Measurements from ENCODE around the gene DEFB123. TPM values are rescaled to one million over a fixed set of nuclear protein-coding genes. Genes with fewer than 3 reads are reported as not detected.
A peak's percentile ranks its signal among the peaks of the same experiment; 100 is the strongest.

Gene DEFB123
- total RNA-seq, 1 donor from 2014 or later, result not detected

- no peak for DNase-seq (ENCODE audit: low spot score)
Measured at GRCh38 chr20:31473331-31474096, 33.1 kb downstream of the DEFB123 start.

DNA sequence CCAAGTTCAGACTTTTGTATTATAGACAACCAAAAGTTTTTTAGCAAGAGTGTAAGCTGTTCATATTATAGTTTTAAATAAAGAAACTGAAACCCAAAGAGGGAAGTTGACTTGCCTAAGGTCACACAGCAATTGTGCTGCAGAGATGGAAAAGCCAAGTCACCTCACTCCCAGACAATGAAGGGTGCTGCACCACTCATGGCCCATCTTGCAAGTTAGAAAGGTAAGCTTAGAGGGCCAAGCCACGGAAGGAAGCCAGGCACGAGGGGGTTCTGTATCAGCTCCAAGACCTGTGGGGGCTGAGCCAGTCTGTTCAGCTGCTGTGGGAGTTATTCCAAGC lies 33.6 kb downstream of the DEFB123 start:
- DNase-seq (ENCODE audit: low spot score), result no peak

DNA sequence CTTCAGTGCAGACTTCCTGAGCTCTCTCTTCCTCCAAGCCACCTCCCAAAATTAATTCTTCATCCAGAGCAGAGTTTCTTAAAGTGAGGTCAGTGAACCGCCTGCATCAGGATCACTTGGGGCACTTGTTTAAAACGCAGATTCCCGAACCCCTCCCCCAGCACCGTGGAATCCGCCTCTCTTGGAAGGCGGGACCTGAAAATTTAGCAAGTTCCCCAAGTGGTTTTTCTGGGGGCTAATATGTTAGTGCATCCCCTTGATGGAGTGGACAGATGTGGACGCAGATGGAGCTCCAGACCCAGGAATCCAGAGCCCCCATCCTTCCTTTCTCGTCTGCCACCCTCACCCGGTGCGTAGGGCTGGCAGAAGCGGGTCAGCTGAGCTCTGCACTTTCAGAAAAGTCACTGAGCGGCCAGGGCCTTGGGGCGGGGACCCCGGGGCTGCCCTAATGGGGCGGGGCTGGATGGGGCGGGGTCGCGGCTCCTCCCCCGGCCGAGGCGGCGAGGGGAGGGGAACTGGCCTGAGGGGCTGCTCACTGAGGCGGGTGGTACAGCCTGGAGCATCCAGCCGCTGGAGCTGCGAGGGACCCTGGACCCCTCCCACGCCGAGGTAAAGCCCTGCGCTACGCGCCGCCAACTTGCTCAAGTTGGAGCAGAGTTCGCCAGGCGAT lies 34.5 kb downstream of the DEFB123 start, which contains the start of the genes DEFB124 and REM1:
Gene DEFB124, minus strand, starts transcription at position 370 of the 670 bp plus-strand sequence. CDS start 2,114 bp downstream, outside the sequence.
Gene REM1, plus strand, starts transcription at position 531 of the 670 bp plus-strand sequence. CDS start 1,158 bp downstream, outside the sequence.
- DNase-seq (ENCODE audit: low spot score), result peak; percentile 56

DNA sequence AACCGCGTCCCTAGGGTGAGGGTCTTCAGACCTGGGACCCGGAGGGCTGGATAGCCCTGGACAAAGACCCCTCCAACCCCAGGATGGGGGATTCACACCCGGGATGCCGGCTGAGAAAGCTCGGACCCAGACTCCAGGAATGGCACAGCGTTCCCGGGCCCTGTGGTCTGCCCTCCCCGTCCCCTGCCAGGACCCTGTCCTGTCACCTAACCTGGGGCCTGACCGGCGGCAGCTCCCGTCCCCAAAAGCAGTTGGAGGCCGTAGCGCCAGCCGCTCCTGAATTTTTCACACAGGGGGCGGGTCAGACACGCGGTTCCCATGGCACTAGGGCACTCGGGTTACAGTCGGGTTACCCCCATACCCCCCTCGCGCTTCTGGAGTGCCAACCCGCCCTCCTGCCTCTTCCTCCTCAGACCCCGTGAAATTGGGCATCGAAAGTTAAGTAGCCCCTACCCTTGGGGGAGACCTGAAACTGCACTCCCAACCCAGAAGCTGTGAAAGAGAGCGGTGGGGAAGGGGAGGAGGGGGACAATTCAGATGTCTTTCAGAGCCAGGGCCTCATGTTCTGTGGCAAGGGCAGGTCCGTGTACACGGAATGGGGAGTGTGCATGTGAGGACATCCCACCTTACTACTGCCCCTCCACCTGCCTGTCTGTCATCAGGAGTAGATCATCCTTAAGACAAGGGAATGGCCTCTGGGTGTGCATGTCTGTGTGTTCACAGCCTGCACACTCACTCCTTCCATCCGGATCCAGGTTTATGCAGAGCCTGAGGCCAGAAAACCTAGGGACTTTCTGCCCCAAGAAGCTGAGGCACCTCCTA lies 35.3 kb downstream of the DEFB123 start:
- no peak for DNase-seq (ENCODE audit: low spot score)

GRCh38 chr20:31476294-31476585 lies 35.8 kb downstream of the DEFB123 start:
- DNase-seq (ENCODE audit: low spot score), result no peak

DNA sequence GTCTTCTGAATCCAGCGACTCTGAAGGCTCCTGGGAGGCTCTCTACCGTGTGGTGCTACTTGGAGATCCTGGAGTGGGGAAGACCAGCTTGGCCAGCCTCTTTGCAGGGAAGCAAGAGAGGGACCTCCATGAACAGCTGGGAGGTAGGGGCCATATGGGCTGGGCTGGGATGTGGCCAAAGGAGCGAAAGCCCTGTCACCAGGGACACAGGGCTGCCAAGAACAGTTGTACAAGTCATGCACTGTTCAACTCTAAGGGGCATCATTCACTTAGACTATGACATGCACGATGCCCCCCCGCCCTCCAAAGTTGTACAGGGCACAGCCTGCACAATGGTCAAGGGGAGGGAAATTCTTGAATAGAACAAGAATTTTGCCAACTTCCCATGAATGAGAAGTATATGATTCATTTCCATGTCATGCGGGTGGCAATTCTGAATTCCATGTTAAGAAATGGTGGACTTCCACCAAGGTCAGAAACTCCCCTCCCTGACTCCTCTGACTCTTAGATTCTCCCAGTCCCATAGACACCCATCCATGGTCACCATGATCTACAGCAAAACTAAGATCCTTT lies 36.3 kb downstream of the DEFB123 start:
- DNase-seq (ENCODE audit: low spot score), result no peak

DNA sequence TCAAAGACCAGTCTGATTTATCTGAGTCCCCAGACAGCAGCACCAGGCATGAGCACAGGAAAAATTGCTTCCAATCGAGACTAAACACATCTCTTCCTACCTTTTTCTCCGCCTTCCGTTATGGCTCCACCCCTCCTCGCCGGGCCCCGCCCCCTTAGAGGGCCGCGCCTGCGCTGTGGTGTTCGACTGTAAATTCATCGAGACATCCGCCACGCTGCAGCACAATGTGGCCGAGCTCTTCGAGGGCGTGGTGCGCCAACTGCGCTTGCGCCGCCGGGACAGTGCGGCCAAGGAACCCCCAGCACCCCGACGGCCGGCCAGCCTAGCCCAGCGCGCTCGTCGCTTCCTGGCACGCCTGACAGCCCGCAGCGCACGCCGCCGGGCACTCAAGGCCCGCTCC lies 43.6 kb downstream of the DEFB123 start:
- no peak for DNase-seq (ENCODE audit: low spot score)

GRCh38 chr20:31485450-31486339 lies 45.3 kb downstream of the DEFB123 start:
- DNase-seq (ENCODE audit: low spot score), result peak; percentile 80

GRCh38 chr20:31488115-31488514 lies 47.7 kb downstream of the DEFB123 start:
- no peak for DNase-seq (ENCODE audit: low spot score)

GRCh38 chr20:31489152-31489551 lies 48.7 kb downstream of the DEFB123 start:
- no peak for DNase-seq (ENCODE audit: low spot score)

DNA sequence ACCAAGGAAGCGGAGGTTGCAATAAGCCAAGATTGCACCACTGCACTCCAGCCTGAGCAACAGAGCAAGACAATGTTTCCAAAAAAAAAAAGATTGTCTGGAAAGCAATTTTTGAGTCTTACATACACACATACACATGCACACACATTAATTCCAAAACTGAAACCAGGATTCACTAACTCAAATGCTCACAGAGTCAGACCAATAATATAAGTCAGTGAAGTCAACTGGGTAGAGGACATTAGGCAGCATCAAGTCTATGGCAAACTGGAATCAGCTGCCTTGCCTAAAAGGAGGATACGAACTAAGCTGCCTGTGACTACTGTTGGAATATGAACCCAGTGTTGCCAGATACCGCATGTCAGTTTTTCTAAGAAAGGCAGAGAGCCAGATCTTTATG lies 50.3 kb downstream of the DEFB123 start:
- no peak for DNase-seq (ENCODE audit: low spot score)

DNA sequence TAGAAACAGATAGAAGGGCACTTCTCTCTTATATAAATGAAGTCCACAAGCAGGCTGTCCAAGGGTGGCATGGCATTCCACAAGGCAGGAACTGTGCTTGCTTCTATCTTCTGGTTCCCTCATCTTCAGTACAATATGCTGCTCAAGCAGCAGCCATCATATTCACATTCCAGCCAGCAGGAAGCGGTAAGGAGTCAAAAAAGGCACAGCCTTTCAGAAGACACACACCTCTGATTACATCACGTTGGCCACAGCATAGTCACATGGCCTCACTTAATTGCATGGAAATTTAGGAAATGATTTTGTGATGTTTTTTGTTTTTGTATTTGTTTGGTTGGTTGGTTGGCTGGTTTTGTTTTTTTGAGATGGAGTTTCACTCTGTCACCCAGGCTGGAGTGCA lies 53.7 kb downstream of the DEFB123 start:
- no peak for DNase-seq (ENCODE audit: low spot score)

DNA sequence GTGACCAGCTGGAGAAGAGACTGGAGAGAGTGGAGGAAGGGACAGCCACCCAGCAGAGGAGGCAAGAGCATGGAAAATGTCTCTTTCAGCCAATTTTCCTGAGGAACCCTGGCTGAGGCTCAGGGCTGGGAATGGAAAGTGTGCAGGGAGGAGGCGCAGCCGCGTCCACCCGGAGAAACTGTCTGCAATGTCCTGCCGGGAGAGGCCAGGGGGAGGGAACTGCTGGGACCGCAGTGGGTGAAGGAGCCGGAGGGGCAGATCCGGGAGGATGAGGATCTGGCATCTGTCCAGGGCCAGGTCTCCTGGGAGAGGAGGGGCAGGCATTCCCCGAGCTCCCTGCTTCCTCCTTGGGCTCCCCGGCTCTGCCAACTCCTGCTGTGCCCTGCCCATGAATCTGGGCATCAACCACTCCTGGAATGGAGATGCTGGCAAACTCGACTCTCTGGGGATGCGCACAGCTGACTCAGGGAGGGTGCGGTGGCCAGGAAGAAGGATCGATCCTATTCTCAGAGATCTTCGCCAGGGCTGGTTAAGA lies 56.4 kb downstream of the DEFB123 start:
- peak; percentile 86 for DNase-seq (ENCODE audit: low spot score)

DNA sequence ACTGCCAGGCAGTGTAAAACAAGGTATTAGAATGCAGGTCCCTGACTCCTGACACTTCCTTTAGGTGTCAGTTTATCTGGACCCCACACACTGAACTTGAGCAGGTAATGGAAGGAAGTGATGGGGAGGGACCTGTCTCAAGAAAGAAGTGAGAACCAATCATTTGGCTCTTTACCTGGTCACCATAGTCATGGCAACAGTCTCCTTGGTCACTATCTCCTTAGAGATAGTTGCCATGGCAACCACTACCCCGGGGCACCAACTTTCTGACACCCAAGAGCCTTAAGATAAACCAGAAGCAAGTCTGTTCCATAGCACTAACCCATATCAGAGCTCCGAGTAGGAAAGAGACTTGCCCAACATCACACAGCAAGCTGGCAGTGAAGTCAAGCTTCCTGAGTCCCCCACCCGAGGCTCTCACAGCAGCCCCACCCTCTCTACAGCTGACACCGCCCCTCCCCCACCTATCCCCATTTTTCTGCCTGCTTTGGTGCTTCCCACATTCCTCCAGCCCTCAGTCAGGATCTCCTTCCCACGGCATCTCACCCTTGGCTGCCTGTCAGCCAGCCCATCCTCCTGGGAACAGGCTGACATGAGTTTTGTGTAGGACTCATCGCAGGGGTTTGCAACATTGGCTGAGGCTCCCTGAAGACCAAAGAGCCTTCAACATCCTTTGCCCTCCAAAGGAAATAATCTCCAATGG lies 57.6 kb downstream of the DEFB123 start:
- DNase-seq (ENCODE audit: low spot score), result no peak

Other genes with a start within 250 kb of the DEFB123 start
- gene DEFB115, start 183.0 kb upstream of the DEFB123 start, total RNA-seq (ENCODE audit: insufficient read depth, low replicate concordance), result not detected
- not detected for gene DEFB116, start 132.0 kb upstream of the DEFB123 start, total RNA-seq (ENCODE audit: insufficient read depth, low replicate concordance)
- not detected for gene DEFB118, start 72.0 kb upstream of the DEFB123 start, total RNA-seq (ENCODE audit: insufficient read depth, low replicate concordance)
- gene DEFB119, start 50.0 kb upstream of the DEFB123 start, total RNA-seq (ENCODE audit: insufficient read depth, low replicate concordance), result not detected
- gene DEFB121, start 34.4 kb upstream of the DEFB123 start, total RNA-seq (ENCODE audit: insufficient read depth, low replicate concordance), result not detected
- not detected for gene DEFB124, start 34.5 kb downstream of the DEFB123 start, total RNA-seq (ENCODE audit: insufficient read depth, low replicate concordance)
- gene REM1, start 34.7 kb downstream of the DEFB123 start, total RNA-seq (ENCODE audit: insufficient read depth, low replicate concordance), result not detected
- gene HM13, start 73.8 kb downstream of the DEFB123 start, total RNA-seq (ENCODE audit: insufficient read depth, low replicate concordance), result 42.1 TPM
- 224 TPM for gene ID1, start 164.7 kb downstream of the DEFB123 start, total RNA-seq (ENCODE audit: insufficient read depth, low replicate concordance)
- 7.9 TPM for gene COX4I2, start 197.3 kb downstream of the DEFB123 start, total RNA-seq (ENCODE audit: insufficient read depth, low replicate concordance)